HG03095 (cell line): ENCODE results near the gene TMEM185A.
A peak's percentile ranks its signal among the peaks of the same experiment; 100 is the strongest.
"Not testable (repeated sequence)": the region's sequence is repeated elsewhere in the genome, so short reads cannot be mapped to it uniquely, and the experiment has no call there.

Source experiments
- ATAC-seq: cut with Tn5 transposase; IDR thresholded peaks from one replicate; pipeline ENCODE4 v1.9.1; 2021; ENCODE audit warnings: moderate library complexity; ENCODE audit not compliant: unreplicated experiment

Gene TMEM185A

GRCh38 chrX:149628280-149628679 is 3.3 kb downstream of the TMEM185A start:
- ATAC-seq = no peak

- ATAC-seq = not testable (repeated sequence)
Measured at GRCh38 chrX:149626829-149627228, 4.8 kb downstream of the TMEM185A start.

- ATAC-seq = not testable (repeated sequence)
Measured at GRCh38 chrX:149619662-149620061, 11.9 kb downstream of the TMEM185A start.

GRCh38 chrX:149618871-149619270 is 12.7 kb downstream of the TMEM185A start:
- no peak for ATAC-seq

- ATAC-seq = no peak
Measured at GRCh38 chrX:149611623-149612175, 19.9 kb downstream of the TMEM185A start.

- no peak for ATAC-seq
Measured at GRCh38 chrX:149610511-149610910, 21.1 kb downstream of the TMEM185A start.

GRCh38 chrX:149607699-149608098 is 23.9 kb downstream of the TMEM185A start:
- ATAC-seq = no peak

- ATAC-seq = not testable (repeated sequence)
Measured at GRCh38 chrX:149605248-149605885, 26.2 kb downstream of the TMEM185A start.

GRCh38 chrX:149598603-149599002 is 33.0 kb downstream of the TMEM185A start:
- not testable (repeated sequence) for ATAC-seq

- ATAC-seq = not testable (repeated sequence)
Measured at GRCh38 chrX:149595943-149596342, 35.6 kb downstream of the TMEM185A start.

GRCh38 chrX:149595214-149595613 is 36.4 kb downstream of the TMEM185A start, which contains the start of gene HSFX2:
HSFX2 (minus strand) TSS chrX:149595314; CDS start chrX:149594700, 614 bp downstream.
- not testable (repeated sequence) for ATAC-seq

GRCh38 chrX:149590993-149591392 is 40.6 kb downstream of the TMEM185A start:
- ATAC-seq = not testable (repeated sequence)

GRCh38 chrX:149587359-149587758 is 44.2 kb downstream of the TMEM185A start, which contains the start of gene MAGEA9B:
MAGEA9B (minus strand) TSS chrX:149587459; CDS start chrX:149583179, 4,280 bp downstream.
- not testable (repeated sequence) for ATAC-seq

GRCh38 chrX:149585631-149586030 is 46.0 kb downstream of the TMEM185A start:
- ATAC-seq = not testable (repeated sequence)

GRCh38 chrX:149573456-149573855 is 58.1 kb downstream of the TMEM185A start:
- ATAC-seq = peak; percentile 99

GRCh38 chrX:149572743-149573142 is 58.8 kb downstream of the TMEM185A start:
- no peak for ATAC-seq

GRCh38 chrX:149571770-149572169 is 59.8 kb downstream of the TMEM185A start:
- ATAC-seq = no peak

- no peak for ATAC-seq
Measured at GRCh38 chrX:149570668-149571067, 60.9 kb downstream of the TMEM185A start.

GRCh38 chrX:149569770-149570169 is 61.8 kb downstream of the TMEM185A start:
- no peak for ATAC-seq

GRCh38 chrX:149568701-149569296 is 62.8 kb downstream of the TMEM185A start:
- no peak for ATAC-seq

- no peak for ATAC-seq
Measured at GRCh38 chrX:149567621-149568417, 63.8 kb downstream of the TMEM185A start.
